ENCODE measurements around the gene VEZT.
A peak's percentile ranks its signal among the peaks of the same experiment; 100 is the strongest.

VEZT gene, protein sequence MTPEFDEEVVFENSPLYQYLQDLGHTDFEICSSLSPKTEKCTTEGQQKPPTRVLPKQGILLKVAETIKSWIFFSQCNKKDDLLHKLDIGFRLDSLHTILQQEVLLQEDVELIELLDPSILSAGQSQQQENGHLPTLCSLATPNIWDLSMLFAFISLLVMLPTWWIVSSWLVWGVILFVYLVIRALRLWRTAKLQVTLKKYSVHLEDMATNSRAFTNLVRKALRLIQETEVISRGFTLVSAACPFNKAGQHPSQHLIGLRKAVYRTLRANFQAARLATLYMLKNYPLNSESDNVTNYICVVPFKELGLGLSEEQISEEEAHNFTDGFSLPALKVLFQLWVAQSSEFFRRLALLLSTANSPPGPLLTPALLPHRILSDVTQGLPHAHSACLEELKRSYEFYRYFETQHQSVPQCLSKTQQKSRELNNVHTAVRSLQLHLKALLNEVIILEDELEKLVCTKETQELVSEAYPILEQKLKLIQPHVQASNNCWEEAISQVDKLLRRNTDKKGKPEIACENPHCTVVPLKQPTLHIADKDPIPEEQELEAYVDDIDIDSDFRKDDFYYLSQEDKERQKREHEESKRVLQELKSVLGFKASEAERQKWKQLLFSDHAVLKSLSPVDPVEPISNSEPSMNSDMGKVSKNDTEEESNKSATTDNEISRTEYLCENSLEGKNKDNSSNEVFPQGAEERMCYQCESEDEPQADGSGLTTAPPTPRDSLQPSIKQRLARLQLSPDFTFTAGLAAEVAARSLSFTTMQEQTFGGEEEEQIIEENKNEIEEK

DNA sequence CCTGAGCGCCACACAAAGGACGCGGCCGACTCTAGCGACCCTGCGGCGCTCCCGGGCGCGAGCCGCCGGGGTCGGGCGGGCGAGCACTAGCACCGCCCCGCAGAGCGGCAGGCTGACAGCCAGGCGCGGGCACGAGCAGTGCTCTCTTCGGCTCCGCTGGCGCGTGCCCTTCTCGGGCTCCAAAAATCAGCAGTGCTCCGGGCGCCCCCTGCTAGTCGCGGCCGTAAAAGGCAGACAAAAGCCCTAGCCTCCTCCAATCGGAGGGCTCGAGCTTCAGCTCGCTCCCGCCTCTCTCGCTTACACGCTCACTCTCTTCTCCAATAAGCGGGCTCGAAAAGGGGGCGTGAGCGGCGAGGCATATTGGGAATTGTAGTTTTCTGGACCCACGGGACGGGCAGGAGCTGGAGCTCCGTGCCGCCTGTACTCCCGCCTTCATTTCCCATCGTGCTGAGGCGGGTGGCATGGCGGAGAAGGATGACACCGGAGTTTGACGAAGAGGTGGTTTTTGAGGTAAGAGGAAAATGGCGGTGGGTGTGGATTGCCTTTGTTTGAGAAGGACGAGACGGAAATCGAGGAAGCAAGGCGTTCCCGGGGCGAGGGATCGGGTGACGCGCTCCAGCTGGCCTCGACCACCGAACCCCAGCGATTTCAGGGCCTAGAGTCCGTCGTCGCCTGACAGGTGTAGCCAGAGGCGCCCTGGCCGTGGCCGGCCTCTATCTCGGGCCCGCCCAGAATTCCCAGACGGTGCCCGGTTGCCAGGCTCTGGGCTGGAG is at the start of gene VEZT, which contains the start of gene FGD6:
TSS of gene VEZT (plus strand) at position 431 of the 773 bp plus-strand sequence. CDS start at position 475, 44 bp downstream.
TSS of gene FGD6 (minus strand) at position 91 of the 773 bp plus-strand sequence. CDS start 227 bp downstream, outside the sequence.
- Mint-ChIP-seq H3K36me3 (ENCODE audit: low read depth) (peaks cover 37% of the 10 kb centered on the region), H3K4me1 (ENCODE audit: low read depth) (peaks cover 36% of the 10 kb centered on the region), H3K27ac (peak within 1 kb of the TSS; percentile 95), H3K9me3 (no peaks in the 10 kb centered on the region), H3K4me3 (peak within 1 kb of the TSS; percentile 87), H3K27me3 (peaks cover 6% of the 10 kb centered on the region)
- peak; percentile 96 for DNase-seq

DNA sequence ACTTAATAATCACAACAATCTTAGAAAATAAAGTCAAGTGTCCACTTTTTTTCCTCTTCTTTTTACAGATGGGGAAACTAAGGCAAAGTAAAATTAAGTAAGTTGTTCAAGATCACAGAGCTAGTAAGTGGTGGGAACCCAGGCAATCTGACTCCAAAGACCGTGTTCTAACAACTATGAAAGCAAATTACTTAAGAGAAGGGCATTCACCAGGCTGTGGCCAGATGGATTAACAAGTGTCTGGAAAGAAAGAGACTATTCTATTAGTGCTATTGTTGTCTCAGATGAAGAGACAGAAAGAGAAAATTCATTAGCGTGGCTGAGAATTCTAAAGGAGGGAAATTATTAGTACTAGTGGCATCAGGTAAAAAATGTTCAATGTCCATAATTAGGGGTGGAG is 48.9 kb upstream of the VEZT start:
- Mint-ChIP-seq H3K27ac (no peak overlapping the region), H3K36me3 (ENCODE audit: low read depth) (no peaks in the 10 kb centered on the region), H3K27me3 (peaks cover 2% of the 10 kb centered on the region), H3K4me3 (no peak overlapping the region), H3K4me1 (ENCODE audit: low read depth) (no peaks in the 10 kb centered on the region), H3K9me3 (no peaks in the 10 kb centered on the region)
- DNase-seq = no peak

DNA sequence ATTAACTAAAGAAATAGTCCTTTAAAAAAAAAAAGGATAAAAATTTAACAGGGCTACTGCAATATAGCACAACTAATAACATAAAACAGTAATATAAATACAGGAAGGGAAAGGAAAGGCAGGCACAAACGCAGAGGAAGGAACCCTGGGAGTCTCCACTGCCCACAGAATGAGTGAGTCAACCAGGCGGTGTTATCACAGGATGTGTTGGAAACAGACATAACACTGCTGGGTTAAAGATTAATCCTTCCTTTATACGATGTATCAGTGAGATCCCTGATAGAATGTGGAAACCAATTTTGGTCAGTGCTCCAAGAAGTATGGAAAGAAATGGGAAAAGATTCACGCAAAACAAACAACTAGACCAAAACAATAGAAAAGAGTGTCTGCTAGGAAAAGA is 48.2 kb upstream of the VEZT start:
- Mint-ChIP-seq H3K4me3 (no peak overlapping the region), H3K27me3 (no peaks in the 10 kb centered on the region), H3K36me3 (ENCODE audit: low read depth) (no peaks in the 10 kb centered on the region), H3K9me3 (no peaks in the 10 kb centered on the region), H3K4me1 (ENCODE audit: low read depth) (no peaks in the 10 kb centered on the region), H3K27ac (no peak overlapping the region)
- no peak for DNase-seq

DNA sequence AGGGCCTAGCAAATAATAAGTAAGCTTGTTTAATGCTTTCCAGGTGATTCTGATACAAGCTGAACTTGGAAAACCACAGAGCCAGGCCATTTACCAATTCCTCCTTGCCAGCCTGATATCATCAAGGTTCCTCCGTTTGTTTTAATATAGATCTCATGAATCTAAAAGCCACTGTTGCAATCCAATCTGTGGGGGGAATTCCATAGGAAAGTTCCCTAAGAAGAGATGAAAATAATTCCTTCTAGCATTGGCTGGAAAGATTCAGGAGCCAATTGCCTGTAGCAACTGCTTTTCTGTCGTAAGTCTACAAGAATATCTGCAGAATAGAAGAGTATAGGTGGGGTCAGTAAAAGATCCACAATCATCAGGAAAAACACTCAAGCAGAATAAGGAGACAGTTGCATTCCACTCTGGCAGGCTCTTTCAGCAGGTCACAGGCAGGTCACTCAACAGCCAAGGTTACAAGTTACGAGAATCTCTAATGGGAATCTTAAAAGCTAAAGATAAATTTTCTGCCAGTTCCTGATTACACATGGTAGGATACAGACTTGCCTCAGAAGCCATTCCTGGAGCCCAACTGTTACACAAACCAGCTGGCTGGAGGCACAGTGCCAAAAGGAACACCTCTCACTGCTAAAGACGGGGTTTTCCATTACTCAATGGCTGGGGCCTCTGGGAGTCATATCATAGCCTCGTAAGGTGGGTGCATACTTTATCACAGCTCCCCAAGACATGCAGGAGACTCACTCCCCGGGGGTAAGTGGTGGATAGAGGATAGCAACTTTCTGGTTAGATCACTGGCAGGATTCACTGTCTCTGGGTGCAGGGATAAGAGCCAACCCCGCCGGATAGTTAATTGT is 44.0 kb upstream of the VEZT start:
- no peak for DNase-seq
- Mint-ChIP-seq H3K36me3 (ENCODE audit: low read depth) (no peaks in the 10 kb centered on the region), H3K4me3 (no peak overlapping the region), H3K27ac (no peak overlapping the region), H3K4me1 (ENCODE audit: low read depth) (no peaks in the 10 kb centered on the region), H3K9me3 (no peaks in the 10 kb centered on the region), H3K27me3 (no peaks in the 10 kb centered on the region)

- Mint-ChIP-seq H3K9me3 (no peaks in the 10 kb centered on the region), H3K27me3 (no peaks in the 10 kb centered on the region), H3K4me3 (no peak overlapping the region), H3K36me3 (ENCODE audit: low read depth) (no peaks in the 10 kb centered on the region), H3K27ac (no peak overlapping the region), H3K4me1 (ENCODE audit: low read depth) (no peaks in the 10 kb centered on the region)
- no peak for DNase-seq
Measured at GRCh38 chr12:95177201-95177768, 40.3 kb upstream of the VEZT start.

DNA sequence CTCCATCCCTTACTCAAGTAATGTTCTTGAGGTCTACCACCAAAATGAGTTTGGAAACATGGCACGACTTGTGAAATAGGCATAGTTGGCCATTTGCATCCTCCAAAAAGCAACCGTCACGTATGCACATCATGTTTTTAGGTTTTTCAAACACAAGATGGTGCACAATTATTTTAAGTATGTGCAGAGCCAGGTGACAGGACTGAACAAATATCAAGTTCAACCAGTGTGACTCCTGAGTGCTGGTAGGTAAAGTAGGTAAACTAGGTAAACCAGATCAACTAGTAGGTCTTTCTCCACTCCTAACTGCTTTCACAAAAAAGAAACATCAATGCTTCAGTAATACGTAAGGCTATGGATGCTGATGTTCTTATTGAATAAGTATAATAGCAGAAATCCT is 39.5 kb upstream of the VEZT start:
- Mint-ChIP-seq H3K4me3 (no peak overlapping the region), H3K27me3 (no peaks in the 10 kb centered on the region), H3K27ac (no peak overlapping the region), H3K9me3 (no peaks in the 10 kb centered on the region), H3K36me3 (ENCODE audit: low read depth) (no peaks in the 10 kb centered on the region), H3K4me1 (ENCODE audit: low read depth) (peaks cover 7% of the 10 kb centered on the region)
- DNase-seq = no peak

DNA sequence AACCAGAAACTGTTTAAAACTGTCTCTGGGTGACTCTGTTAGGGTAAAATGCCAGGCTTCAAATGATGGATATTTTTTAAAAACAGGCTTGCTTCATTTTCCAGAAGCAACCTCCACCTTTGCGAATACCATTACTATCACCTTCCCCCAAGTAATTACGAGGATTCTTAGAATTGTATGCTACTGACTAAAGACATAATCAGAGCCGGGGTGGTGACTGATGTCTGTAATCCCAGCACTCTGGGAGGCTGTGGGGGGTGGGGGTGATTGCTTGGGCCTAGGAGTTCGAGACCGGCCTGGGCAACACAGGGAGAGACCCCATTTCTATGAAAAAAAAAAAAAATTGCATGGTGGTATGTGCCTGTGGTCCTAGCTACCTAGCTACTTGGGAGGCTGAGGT is 38.6 kb upstream of the VEZT start:
- no peak overlapping the region for H3K4me3 Mint-ChIP-seq

GRCh38 chr12:95181103-95181502 is 36.5 kb upstream of the VEZT start:
- H3K36me3 Mint-ChIP-seq (ENCODE audit: low read depth) = no peaks in the 10 kb centered on the region
- peaks cover 7% of the 10 kb centered on the region for H3K4me1 Mint-ChIP-seq (ENCODE audit: low read depth)
- no peaks in the 10 kb centered on the region for H3K27me3 Mint-ChIP-seq
- H3K27ac Mint-ChIP-seq = no peak overlapping the region
- no peaks in the 10 kb centered on the region for H3K9me3 Mint-ChIP-seq
- H3K4me3 Mint-ChIP-seq = no peak overlapping the region
- no peak for DNase-seq

More for the DNA sequence above, 38.6 kb upstream of the VEZT start:
- Mint-ChIP-seq H3K27me3 (no peaks in the 10 kb centered on the region), H3K27ac (no peak overlapping the region), H3K36me3 (ENCODE audit: low read depth) (no peaks in the 10 kb centered on the region), H3K4me1 (ENCODE audit: low read depth) (peaks cover 7% of the 10 kb centered on the region), H3K9me3 (no peaks in the 10 kb centered on the region)
- DNase-seq = no peak

- Mint-ChIP-seq H3K4me3 (no peak overlapping the region), H3K27me3 (no peaks in the 10 kb centered on the region), H3K9me3 (no peaks in the 10 kb centered on the region), H3K36me3 (ENCODE audit: low read depth) (no peaks in the 10 kb centered on the region), H3K4me1 (ENCODE audit: low read depth) (peaks cover 10% of the 10 kb centered on the region), H3K27ac (peak overlapping the region; percentile 74)
- no peak for DNase-seq
Measured at GRCh38 chr12:95182868-95183415, 34.7 kb upstream of the VEZT start.

- Mint-ChIP-seq H3K9me3 (no peaks in the 10 kb centered on the region), H3K36me3 (ENCODE audit: low read depth) (no peaks in the 10 kb centered on the region), H3K4me1 (ENCODE audit: low read depth) (peaks cover 10% of the 10 kb centered on the region), H3K4me3 (no peak overlapping the region), H3K27ac (no peak overlapping the region), H3K27me3 (no peaks in the 10 kb centered on the region)
- no peak for DNase-seq
Measured at GRCh38 chr12:95184121-95184520, 33.5 kb upstream of the VEZT start.

DNA sequence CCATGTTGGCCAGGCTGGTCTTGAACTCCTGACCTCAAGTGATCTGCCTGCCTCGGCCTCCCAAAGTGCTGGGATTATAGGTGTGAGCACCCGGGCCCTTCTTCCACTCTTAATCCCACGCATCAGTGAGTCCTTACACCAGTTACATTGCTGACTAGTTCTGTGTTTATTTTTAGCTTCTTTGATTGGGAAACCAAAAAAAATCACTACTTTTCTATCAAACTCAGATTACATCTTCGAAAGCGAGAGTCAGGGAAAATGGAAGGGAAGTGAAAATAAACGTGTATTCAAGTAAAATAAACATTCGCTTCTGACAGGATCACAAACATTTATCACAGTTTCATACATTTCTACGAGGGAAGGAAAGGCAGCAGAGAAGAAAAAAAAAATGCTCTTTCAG is 32.5 kb upstream of the VEZT start:
- peaks cover 10% of the 10 kb centered on the region for H3K4me1 Mint-ChIP-seq (ENCODE audit: low read depth)
- no peak overlapping the region for H3K4me3 Mint-ChIP-seq
- DNase-seq = no peak
- no peaks in the 10 kb centered on the region for H3K27me3 Mint-ChIP-seq
- H3K27ac Mint-ChIP-seq = no peak overlapping the region
- no peaks in the 10 kb centered on the region for H3K9me3 Mint-ChIP-seq
- H3K36me3 Mint-ChIP-seq (ENCODE audit: low read depth) = no peaks in the 10 kb centered on the region

GRCh38 chr12:95185854-95186253 is 31.8 kb upstream of the VEZT start:
- H3K9me3 Mint-ChIP-seq = no peaks in the 10 kb centered on the region
- DNase-seq = no peak
- H3K36me3 Mint-ChIP-seq (ENCODE audit: low read depth) = no peaks in the 10 kb centered on the region
- H3K27ac Mint-ChIP-seq = no peak overlapping the region
- H3K4me1 Mint-ChIP-seq (ENCODE audit: low read depth) = peaks cover 10% of the 10 kb centered on the region
- no peaks in the 10 kb centered on the region for H3K27me3 Mint-ChIP-seq
- no peak overlapping the region for H3K4me3 Mint-ChIP-seq

DNA sequence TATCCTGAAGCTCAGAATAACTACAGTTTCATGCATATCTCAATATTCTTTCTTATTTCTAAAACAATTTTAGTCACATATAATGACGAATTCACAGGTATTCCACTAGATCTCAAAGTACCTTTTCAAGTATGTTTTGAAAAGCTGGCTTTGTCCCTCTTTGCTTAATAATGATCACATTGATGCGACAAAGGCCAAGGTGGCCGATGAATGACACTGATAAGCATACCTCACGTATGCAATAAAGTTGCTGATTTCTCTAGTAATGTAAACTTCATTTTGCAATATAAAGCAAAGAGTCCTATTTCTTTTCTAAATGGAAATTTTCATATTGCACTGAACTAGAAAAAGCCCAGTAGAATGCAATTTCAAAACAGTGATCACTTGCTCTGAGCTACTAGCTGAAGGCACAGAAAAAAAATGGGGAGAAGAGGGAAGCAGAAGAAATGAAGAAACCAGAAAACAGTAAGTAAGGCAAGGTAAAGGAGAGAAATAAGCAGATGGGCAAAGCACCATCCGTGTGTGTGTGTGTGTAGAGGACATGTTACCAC is 29.7 kb upstream of the VEZT start:
- no peaks in the 10 kb centered on the region for H3K9me3 Mint-ChIP-seq
- H3K4me3 Mint-ChIP-seq = no peak overlapping the region
- peaks cover 5% of the 10 kb centered on the region for H3K4me1 Mint-ChIP-seq (ENCODE audit: low read depth)
- no peaks in the 10 kb centered on the region for H3K27me3 Mint-ChIP-seq
- no peak overlapping the region for H3K27ac Mint-ChIP-seq
- no peak for DNase-seq
- no peaks in the 10 kb centered on the region for H3K36me3 Mint-ChIP-seq (ENCODE audit: low read depth)

Measured in activated T-cell treated with anti-CD3 and anti-CD28 coated beads, Interleukin-2, amount 50 U/mL, for 24 hours (primary cell).